Sigmoid colon (tissue), 4 donors: ENCODE results near the gene DICER1.

Experiments
- CTCF ChIP-seq, 4 experiments: fragments of 450-650 bp in 3 of 4; fragments of 200-600 bp in 1 of 4; IDR thresholded peaks; one replicate each; pipeline ENCODE4 v1.5.1; 2016 to 2019; ENCODE audit warnings: antibody characterized with exemption in 4 of 4, mild to moderate bottlenecking in 3 of 4, moderate library complexity in 2 of 4
- EP300 ChIP-seq, 4 donors: sonication (generic); formaldehyde crosslinking; IDR thresholded peaks; one replicate each; pipeline ENCODE4 v1.6.1; 2017; ENCODE audit warnings: antibody characterized with exemption in 4 of 4
- POLR2A ChIP-seq, 2 donors: fragments of 450-650 bp; IDR thresholded peaks; one replicate each; pipeline ENCODE4 v1.6.1; 2016; ENCODE audit warnings: antibody characterized with exemption in 2 of 2, mild to moderate bottlenecking in 2 of 2, moderate library complexity in 2 of 2
- POLR2AphosphoS5 ChIP-seq, 4 donors: sonication (generic); formaldehyde crosslinking; IDR thresholded peaks; one replicate each; pipeline ENCODE4 v1.6.1; 2017; ENCODE audit warnings: antibody characterized with exemption in 4 of 4

- TF ChIP-seq CTCF (IDR thresholded peaks at IDR 0.05) (no peak), POLR2A (IDR thresholded peaks at IDR 0.05) (no peak), POLR2AphosphoS5 (IDR thresholded peaks at IDR 0.05) (no peak), EP300 (IDR thresholded peaks at IDR 0.05) (no peak)
Measured at GRCh38 chr14:95132760-95133159, 24.6 kb downstream of the DICER1 start.
